HuH-7.5 (cell line): Measurements from ENCODE around the gene EIF3L.

Source experiments
- DNase-seq: peaks from one replicate; pipeline ENCODE4 v3.0.0; 2011; ENCODE audit warnings: low spot score

Gene EIF3L

DNA sequence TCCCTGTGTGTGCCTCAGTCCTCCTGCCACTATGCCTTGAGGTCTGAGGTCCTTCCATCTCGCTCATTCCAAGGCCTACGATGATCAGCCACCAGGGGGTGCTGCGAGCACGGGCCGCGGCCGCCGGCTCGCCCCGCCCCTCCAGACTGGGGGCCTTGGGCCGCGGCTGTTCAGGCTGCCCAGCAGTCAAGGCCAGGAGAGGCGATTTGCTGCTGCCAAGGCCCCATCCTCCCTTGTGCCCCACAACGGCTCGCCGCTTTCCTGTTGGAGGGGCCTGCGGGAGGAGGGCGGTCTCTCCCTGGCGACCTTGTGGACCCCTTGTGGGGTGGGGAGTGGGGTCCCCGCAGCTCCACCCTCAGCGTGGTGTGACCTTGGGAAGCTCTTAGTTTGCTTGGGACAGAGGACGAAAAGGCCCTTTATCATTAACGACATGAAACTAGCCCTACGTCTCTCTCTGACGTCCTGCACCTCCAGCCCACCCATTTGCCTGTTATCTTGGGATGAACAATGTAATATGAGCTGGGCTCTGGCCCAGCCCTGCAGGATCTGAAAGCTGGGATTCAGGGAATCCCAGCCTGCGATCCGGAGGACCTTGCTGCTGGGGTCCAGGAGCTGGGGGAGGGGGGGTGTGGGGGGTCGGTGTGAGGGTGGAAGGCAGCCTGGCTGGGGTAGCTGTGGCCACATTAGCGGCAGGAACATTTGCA lies 31.4 kb upstream of the EIF3L start:
- peak; percentile 92 for DNase-seq

DNA sequence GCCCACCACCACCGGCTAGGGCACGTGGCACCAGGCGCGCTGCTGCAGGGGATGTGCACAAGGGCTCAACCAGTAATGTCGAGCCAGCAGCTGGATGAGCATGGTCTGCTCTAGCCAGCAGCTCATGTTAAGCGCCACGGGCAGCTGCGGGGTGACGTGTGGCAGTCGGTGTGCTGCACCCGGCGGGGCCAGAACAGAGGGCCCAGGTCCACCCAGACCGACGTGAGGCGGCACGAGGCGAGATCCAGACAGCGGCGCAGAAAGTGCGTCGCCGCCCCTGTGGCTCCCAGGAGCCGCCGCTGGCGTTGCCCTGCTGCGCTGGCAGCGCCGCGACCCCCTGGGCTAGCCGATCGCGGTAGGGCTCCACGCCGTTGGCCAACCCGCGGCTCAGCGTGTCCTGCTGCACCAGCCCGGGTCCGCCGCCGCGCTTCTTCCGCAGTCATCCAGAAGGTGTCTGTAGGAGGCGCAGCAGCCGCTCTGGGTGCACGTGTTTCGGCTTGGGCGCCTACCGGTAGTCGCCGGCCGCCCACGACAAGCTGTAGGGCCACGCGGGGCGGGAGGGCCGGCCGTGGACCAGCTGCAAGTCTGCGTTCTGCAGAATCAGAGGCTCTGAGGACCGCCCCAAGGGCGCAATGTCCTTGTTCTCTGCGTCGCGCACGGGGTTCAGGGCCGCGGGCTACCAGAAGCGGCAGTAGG lies 30.7 kb upstream of the EIF3L start:
- DNase-seq = peak; percentile 88

DNA sequence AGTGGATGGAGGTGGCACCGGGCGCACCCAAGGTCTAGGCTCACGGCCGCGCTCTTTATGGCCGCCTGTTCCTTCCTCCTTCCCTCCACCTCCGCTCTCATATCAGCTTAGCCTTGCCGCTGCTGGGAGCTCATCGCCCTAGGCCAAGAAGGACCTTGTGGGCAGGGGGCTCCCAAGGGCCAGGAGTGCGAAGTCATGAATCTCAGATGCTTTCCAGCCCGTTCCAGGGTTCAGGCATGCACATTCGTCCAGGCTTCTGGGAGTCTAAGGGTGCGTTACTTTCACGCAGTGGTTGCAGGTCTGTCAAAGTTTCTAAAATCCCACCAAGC lies 30.1 kb upstream of the EIF3L start:
- no peak for DNase-seq

DNA sequence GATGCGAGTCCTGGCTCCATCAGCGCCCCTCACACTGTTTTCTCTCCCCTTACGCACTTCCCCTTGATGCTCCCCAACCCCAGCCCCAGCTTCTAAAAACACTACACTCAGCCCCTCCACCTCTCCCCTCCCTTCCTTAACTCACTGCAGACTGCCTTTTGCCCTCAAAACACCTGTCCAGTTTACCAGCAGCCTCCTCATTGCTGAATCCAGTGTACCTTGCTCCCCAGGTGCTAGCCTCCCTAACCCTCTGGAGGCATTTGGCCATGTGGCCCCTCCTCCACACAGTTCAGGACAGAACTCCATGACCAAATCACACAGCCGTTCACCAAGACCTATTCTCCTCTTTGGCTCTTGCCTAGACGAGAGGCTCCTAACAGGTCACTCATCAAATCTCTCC lies 28.9 kb upstream of the EIF3L start:
- DNase-seq = no peak

DNA sequence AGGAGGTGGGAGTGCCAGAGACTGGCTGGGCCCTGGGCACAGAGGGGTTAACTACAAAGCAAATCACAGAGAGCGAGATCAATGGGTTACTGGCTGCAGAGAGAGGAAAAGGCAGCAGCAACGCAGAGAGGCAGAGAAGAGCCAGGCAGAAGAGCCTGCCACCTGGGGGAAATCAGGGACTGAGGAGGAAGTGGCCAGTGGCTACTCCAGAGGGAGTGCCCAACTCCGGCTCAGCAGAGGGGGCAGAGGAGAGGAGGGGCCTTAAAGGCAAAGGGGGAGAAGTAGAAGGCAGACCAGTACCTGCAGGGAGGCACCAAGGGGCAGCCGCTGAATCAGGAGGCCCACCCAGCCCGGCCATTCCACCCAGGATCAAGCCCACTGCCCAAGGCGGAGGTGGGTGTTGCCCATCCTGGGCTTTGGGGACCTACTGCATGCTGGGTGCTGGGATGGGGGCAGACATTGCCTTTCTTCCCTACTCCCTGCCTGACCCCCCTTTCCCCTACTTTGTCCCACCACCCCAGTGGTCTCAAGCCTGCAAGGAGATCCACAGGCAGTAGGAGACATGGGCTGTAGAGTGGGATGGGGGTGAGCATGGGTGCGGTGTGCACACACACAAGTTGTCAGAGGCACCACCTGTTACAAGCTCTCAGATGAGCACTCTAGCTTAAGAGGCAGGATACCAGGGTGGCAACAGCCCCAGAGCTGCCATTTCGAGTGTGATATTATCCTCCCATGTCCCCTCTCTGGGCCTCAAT lies 27.0 kb upstream of the EIF3L start:
- DNase-seq = no peak

DNA sequence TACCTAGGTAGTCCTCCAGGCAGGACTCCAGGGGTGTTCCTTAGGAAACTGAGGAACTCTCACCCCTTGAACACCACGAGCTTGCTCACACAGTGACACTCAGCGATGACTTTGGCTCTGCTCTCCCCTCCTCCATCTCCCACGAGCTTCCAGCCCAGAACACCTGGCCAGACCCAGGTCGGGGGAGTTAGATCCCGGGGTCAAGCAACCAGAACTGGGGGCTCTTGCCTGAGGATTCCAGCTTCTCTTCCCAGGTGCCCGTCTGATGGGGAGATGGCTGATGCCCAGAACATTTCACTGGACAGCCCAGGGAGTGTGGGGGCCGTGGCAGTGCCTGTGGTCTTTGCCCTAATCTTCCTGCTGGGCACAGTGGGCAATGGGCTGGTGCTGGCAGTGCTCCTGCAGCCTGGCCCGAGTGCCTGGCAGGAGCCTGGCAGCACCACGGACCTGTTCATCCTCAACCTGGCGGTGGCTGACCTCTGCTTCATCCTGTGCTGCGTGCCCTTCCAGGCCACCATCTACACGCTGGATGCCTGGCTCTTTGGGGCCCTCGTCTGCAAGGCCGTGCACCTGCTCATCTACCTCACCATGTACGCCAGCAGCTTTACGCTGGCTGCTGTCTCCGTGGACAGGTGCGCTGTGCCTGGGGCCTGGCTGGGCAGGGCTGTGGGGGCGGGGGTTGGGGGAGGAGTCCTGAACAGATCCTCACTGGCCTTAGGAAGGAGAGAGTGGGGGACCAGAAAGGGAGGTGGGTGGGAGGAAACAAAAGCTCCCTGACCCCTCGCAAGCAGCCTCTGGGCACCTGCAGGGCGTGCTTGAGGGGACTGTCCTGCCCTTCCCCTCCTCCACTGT lies 25.9 kb upstream of the EIF3L start, which contains the start of gene GALR3:
Gene GALR3, plus strand, starts transcription at position 249 of the 852 bp plus-strand sequence. Its CDS starts 25 bp downstream, at position 274.
- DNase-seq = no peak

DNA sequence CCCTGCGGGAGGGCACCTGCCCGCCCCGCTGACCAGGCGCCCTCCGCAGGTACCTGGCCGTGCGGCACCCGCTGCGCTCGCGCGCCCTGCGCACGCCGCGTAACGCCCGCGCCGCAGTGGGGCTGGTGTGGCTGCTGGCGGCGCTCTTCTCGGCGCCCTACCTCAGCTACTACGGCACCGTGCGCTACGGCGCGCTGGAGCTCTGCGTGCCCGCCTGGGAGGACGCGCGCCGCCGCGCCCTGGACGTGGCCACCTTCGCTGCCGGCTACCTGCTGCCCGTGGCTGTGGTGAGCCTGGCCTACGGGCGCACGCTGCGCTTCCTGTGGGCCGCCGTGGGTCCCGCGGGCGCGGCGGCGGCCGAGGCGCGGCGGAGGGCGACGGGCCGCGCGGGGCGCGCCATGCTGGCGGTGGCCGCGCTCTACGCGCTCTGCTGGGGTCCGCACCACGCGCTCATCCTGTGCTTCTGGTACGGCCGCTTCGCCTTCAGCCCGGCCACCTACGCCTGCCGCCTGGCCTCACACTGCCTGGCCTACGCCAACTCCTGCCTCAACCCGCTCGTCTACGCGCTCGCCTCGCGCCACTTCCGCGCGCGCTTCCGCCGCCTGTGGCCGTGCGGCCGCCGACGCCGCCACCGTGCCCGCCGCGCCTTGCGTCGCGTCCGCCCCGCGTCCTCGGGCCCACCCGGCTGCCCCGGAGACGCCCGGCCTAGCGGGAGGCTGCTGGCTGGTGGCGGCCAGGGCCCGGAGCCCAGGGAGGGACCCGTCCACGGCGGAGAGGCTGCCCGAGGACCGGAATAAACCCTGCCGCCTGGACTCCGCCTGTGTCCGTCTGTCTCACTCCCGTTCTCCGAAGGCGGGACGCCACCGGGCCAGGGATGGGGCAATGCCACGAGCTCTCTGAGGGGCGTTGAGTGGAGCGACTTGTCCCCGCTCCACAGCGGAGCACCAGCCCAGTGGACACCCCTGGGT lies 24.3 kb upstream of the EIF3L start:
- DNase-seq = no peak

DNA sequence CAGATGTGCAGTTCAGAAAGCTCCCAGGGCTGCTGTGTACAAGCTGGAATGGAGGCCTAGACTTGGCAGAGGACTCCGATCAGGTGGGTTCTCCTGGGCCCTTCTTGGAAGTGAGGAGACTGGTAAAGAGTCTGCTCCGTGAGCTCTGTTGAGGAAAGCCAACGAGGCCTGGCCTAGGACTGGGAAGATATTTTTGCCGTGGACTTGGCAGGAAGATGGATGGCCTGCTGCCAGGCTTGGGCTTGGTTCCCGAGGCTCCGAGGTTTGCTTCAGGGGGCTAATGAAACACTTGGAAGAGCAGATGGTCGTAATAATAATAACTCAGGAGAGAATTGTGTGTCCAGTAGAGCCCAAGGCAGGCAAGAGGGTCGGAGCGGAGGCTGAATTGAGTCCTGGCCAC lies 22.2 kb upstream of the EIF3L start:
- DNase-seq = no peak

DNA sequence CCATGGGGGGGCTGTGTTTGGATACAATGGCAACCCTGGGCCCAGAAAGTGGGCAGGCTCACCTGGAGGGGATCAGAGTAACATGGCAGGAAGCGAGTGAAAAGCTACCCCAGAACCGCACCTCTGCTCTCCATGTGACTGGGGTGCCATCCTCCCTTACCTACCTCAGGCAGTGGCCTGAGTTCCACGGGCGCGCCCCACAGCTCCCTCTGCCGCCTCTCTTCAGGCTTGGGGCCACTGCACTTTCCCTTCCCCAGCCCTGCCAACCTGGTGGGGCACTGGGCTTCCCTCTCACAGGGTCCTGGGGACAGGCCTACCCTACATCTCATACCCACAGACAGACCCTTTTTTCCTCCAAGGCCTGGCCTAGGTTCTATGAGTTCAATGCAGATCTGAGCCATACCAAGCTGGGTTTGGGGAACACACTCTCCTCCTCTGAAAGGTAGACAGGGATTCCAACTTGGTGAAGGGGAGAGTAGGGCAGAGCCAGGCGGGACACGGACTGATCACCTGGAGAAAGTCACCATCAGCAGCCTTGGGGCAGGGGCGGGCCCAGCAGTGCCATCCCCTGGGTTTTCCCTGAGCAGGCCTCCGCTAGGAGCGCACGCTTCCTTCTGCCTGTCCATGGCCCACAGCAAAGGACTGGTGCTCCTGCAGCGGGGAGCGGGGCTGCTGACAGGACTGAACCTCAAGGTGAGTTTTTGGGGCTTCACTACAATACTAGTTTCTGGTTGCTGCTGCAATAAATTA lies 19.0 kb upstream of the EIF3L start:
- DNase-seq = no peak

DNA sequence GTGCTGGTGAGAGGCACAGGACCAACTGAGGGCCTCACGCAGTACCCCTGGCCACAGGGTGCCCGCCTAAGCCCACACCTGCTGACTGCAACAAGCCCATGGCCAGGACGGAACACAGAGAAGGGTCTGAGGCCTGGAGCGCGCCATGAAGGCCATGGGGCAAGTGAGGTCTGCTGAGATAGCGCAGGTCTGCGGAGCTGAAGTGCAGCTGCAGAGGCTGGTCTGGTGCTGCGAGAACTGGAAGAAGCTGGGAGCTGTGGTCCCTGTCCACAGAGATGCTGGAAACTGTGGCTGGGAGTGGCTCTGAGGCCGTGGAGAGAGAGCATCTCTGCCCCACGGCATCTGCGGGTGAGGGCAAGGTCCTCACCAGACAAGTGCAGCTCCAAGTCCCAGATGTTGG lies 17.7 kb upstream of the EIF3L start:
- DNase-seq = no peak

DNA sequence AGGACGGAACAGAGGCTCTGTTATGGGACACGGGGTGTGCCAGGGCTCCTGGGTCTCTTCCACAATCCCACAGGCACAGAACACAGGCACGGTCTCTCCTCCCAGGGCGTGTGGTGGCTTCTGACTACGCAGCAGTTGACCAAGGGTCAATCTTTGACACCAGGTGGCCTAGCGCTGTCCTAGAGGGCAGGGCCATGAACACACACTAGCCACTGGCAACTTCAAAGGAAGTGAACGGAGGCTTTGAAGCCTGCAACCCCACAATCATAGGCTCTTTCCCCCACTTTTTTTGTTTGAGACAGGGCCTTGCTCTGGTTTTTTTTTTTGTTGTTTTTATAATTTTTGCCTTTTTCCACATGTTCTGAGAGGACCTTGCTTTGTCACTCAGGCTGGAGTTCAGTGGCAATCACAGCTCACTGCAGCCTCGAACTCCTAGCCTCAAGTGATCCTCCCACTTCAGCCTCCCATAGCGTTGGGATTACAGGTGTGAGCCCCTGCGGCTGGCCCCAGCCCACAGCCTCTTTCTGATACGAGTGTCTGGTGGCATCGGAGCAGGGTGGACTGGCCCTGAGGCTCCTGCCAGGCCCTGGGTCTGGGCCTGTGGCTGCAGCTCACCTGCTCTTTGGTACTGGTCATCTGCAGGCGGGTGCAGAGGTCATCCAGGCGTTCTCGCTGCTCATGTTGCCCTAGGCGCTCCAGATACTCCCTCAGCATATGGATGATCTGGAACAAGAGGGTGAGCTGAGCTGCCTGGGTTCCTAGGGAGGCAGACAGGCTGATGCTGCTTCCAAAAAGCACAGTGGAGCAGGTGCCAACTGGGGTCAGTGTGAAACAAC lies 17.0 kb upstream of the EIF3L start:
- no peak for DNase-seq

DNA sequence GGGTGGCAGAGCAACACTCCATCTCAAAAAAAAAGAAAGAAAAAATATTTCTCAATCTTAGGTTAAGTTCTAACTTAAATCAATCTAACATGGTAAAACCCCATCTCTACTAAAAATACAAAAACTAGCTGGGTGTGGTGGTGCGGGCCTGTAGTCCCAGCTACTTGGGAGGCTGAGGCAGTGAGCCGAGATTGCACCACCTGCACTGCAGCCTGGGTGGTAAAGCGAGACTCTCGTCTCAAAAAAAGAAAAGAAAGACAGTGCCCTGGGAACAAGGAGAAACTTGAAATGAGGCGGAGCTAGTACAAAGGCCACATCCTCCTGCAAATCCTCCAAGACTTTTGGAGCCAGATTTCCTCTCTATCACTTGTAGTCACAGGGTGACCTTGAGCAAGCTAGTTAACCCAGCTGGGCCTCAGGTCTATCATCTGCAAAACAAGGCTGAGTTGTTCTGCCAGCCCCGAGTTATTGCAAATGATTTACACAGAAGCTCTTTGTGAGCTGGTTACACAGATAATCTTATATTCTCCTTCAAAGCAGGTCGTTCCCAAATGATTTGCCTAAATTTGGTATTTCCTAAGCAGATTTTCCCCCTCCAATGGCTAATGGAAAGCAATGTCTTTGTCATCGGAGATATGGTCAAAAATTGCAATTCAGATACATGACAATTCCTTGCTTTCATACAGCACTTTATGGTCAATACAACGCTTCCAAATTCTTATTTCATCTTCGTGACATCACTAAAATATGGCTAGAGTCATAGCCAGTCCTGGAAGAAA lies 7.0 kb upstream of the EIF3L start:
- DNase-seq = no peak

DNA sequence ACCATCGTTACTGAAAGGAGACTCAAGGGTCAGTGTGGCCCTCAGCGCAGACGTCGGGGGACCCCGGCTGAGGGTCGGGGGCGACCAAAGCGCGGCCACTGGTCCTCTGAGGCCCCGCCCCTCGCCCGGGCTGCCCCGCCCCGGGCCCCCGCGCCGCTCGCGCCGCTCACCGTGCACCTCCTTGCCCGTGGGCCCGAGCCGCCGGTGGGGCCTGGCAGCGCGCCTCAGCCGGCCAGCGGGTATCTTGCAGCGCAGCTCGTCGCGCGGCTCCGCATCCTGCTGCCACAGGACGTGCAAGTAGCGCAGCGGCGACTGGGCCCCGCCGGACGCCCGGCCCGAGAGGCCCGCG lies 5.5 kb upstream of the EIF3L start:
- DNase-seq = no peak

DNA sequence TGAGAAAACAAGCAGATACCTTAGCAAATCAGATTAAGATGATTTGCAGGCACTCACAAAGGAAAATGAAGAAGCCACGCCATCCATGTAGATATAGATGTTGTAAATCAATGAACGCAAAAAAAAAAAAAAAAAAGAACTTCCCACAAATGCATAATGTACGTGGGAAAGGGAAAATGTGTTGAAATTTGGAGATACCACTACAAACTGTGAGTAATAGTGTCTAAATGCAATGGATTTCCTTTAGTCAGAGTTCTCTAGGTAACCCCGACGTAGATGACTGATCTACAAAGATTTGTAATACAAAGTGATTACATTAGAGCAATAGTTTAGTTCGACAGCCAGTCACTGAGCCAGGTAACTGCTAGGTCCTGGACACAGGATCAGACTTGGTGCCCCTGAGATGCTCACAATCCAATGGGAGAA lies 4.3 kb upstream of the EIF3L start:
- DNase-seq = no peak

DNA sequence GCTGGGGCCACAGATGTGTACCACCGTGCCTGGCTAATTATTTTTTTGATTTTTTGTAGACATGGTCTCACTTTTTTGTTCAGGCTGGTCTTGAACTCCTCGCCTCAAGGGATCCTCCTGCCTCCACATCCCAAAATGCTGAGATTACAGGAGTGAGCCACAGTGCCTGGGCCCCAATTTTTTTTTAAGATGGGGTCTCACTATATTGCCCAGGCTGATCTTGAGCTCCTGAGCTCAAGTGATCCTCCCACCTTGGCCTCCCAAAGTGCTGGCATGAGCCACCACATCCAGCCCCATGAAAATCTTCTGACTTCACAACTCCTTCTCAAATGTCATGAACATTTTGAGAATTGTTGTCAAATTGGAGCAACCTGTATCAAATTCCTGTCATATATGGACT lies 2.8 kb upstream of the EIF3L start:
- no peak for DNase-seq

DNA sequence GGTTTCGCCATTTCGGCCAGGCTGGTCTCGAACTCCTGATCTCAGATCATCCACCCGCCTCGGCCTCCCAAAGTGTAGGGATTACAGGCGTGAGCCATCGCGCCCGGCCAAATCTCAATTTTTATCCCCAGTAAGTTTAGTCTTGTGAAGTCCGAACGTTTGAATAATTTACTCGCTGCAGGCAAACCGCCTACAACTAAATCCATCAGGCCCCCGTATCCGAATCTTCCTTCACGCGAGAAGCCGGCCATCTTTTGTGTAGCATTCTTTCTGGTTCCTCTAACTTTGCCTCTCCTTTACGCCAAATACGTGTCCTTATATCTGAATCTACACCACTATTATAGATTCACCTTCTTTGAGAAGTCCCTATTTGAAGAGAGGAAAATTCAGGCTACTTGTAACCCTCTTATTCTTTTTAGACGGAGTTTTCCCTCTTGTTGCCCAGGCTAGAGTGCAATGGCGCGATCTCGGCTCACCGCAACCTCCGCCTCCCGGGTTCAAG lies 581 bp upstream of the EIF3L start:
- no peak for DNase-seq

DNA sequence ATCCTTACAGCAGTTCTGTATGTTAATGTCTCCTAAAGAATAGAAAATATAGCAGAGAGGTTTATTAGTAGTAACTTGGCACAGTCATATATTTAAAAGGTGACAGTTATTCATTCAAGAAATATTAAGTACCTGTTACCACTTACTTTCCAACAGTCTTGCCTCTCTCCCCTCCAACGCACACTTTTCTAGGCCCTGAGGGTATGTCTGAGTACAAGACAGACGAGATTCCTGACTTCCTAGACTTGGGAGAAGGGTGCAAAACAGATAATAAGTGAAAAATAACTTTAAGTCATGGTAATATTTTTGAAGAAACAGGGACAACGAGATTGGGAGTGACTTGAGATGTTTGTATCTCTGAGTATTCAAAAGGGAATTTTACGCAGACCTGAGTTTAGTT lies 1.6 kb downstream of the EIF3L start:
- no peak for DNase-seq

DNA sequence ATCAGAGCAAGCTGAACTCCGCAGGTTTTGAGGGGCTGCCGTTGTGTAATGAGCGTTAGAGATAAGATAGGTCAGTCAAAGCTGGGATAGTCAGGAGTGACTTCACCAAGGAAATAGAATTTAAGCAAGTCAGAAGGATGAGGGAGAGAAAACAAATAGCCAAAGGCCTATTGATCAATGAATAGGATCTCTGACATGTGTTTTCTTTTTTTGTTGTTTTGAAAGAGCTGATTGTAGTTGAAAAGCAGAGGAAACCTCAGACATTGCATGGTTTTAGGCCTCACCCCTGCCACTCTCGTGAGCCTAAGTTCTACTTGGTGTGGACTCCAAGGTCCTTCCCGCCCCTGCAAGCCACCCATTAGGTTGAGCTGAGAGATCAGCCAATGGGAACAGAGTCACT lies 3.2 kb downstream of the EIF3L start:
- no peak for DNase-seq

DNA sequence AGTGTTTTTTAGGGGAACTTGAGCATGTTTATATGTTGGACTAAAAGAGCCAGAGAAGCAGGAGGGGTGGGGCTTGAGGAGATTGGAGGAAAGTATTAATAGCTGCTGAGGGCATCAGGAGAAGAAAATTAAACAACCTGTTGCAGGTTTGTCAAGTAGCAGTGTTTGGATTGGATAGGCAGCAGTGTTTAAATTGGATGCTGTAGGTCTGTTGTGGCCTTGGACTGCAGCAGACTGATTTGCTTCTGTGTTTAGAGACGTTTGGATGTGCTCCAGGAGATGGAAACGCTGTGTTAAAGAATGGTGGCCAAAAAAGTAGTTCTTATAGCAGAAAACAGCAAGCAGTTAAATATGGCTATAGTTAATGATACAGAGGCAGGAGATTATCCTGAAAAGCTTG lies 5.7 kb downstream of the EIF3L start:
- no peak for DNase-seq
